RKO (cell line): ENCODE measurements around the gene CPAMD8.
"Not testable (repeated sequence)": the region's sequence is repeated elsewhere in the genome, so short reads cannot be mapped to it uniquely, and the experiment has no call there.

Experiments used
- DNase-seq: peaks from one replicate; pipeline ENCODE4 v3.0.0-alpha.2; 2016; ENCODE audit warnings: low spot score

Gene CPAMD8

GRCh38 chr19:17037966-17038500 lies 11.4 kb upstream of the CPAMD8 start:
- no peak for DNase-seq

- no peak for DNase-seq
Observed at GRCh38 chr19:17037184-17037583, 10.6 kb upstream of the CPAMD8 start.

DNA sequence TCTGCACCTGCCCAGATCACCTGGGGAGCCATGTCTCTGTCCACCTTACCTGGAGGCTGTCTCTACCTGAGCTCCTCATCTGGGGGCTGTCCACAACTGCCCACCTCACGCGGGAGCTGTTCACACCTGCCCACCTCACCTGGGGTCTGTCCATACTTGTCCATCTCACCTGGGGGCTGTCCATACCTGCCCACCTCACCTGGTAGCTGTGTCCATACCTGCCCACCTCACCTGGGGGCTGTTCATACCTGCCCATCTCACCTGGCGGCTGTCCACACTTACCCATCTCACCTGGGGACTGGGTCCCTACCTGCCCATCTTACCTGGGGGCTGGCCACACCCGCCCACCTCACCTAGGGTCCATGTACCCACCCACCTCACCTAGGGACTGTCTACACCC lies 10.0 kb upstream of the CPAMD8 start:
- DNase-seq = no peak

DNA sequence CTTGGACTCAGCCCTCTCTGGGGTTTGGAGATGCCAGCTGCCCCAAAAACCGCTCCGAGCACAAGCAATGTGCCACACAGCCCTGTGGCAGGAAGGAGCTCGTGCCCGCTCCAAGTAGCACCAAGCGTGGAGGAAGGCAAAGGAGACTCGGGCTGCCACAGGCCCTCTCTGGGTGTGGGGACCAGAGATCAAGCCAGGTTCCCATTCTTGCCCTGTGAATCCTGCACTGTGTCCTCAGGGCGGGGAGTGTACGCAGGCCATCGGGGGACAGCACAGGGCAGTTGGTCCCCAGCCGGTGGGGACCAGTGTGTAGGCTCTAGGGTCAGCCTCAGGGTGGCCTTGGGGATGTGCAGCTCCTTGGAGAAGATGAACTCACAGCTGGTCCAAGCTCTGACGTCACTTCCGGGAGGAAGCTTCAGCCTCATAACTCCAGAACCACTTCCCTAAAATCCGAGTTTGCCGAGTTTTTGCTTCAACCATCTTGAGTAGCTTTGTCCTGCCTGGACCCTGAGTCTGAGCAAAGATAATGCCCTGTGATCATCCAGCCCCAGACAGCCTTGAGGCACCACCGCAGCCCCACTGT lies 9.3 kb upstream of the CPAMD8 start:
- no peak for DNase-seq

DNA sequence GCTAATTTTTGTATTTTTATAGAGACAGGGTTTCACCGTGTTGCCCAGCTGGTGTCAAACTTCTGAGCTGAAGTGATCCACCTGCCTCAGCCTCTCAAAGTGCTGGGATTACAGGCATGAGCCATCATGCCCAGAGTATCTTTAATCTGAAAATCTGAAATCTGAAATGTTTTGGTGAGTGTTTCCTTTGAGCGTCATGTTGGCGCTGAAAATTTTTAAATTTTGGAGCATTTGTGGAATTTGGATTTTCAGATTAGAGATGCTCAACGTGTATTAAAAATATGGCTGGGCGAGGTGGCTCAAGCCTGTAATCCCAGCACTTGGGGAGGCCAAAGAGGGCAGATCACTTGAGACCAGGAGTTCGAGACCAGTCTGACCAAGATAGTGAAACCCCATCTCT lies 5.1 kb upstream of the CPAMD8 start:
- DNase-seq = no peak

DNA sequence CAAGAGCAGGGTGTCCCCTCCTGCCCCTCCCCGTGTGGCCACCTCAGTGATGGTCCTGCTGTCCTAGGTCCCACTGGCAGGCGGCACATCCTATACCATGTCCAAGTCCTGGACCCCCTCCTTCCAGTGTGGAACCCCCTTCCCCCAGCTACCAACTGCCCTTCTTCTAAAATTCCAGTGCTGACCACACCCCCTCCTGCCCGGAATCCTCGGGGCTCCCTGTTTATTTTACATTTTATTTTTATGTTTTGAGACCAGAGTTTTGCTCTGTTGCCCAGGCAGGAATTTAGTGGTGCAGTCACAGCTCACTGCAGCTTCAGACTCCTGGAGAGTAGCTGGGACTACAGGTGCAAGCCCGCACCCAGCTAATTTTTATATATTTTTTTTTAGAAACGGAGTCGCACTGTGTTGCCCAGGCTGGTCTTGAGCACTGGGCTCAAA lies 945 bp upstream of the CPAMD8 start:
- DNase-seq = no peak

DNA sequence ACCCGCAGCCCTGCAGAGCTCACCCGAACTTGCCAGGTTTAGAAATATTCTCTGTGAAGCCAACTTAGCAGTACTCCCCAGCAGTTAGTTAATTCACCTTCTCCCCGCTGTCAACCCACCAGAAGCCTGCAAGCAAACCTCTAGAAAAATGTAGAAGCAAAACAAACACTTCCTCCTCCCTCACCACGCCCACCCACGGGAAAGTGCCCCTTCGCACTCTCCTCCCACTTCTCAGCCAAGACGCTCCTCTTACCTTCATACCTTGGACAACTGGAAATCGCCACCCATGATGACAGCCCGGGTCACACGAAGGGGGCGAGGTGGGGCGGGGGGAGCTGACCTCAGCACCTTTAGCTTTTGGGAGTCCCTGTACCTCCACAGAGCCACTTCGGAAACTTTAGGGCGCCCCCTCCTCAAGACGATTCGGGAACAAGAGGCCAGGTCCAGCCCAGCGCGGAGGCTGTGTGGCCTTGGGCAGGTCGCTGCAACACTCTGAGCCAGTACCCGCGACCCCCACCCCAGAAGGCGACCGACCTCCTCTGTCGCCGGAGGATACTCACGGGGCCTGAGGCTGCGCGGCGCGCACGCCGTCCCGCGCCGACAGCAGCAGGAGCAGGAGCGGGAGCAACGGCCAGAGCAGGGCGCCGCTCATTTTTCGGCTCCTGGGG lies 485 bp downstream of the CPAMD8 start:
- no peak for DNase-seq

DNA sequence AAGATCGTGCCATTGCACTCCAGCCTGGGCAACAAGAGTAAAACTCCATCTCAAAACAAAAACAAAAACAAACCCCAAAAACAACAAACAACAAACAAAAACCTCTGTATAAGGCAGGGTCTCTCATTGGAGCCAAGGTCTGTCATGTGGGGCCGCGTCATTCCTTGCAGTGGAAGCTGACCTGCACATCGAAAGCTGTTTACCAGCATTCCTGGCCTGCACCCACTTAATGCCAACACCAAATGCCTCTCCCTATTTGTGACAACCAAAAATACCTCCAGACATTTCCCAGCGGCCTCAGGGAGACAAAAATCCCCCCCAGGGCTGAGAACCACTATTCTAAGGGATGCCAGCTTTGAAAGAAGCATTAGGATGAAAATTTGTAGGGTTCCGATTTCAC lies 1.2 kb downstream of the CPAMD8 start:
- DNase-seq = no peak

DNA sequence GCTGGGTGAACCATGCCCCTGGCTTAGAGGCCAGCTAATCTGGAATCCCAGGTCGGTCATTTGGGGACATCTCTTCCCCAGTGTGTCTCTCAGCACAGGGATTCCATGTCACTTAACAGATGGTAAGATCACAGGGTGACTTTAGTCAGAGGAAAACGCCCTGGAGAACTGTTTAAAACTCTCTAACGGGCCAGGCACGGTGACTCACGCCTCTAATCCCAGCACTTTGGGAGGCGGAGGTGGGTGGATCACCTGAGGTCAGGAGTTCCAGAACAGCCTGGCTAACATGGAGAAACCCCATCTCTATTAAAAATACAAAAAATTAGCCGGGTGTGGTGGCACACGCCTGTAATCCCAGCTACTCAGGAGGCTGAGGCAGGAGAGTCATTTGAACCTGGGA lies 1.7 kb downstream of the CPAMD8 start:
- not testable (repeated sequence) for DNase-seq

DNA sequence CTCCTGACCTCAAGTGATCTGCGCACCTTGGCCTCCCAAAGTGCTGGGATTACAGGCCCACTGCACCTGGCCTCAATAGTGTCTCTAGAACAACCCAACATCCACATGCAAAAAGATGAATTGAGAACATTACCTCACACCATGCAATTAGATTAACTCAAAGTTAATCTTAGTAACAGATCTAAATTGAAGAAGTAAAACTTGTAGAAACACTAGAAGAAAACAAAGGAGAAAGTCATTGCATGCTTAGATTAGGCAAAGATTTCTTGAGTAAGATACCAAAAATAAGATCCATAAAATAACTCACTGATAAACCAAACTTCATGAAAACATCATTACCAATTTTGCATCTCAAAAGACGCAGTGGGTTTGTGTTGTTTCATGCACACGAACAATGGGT lies 2.8 kb downstream of the CPAMD8 start:
- DNase-seq = no peak

DNA sequence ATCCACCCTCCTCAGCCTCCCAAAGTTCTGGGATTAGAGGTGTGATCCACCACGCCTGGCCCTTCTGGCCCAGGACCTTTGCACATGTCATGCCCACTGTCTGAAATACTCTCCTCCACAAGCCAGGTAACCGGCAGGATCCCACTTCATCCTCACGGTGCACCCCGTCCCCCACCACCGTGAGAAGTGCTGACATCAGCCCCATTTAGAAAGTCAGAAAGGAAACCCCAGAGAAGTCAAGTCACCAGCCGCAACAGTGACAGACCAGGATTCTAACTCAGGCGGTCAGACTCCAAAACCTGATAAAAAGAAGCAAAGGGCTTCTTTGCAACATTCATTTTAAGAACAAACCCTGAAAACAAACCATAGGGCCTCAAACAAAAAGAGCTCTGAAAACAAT lies 3.9 kb downstream of the CPAMD8 start:
- no peak for DNase-seq

DNA sequence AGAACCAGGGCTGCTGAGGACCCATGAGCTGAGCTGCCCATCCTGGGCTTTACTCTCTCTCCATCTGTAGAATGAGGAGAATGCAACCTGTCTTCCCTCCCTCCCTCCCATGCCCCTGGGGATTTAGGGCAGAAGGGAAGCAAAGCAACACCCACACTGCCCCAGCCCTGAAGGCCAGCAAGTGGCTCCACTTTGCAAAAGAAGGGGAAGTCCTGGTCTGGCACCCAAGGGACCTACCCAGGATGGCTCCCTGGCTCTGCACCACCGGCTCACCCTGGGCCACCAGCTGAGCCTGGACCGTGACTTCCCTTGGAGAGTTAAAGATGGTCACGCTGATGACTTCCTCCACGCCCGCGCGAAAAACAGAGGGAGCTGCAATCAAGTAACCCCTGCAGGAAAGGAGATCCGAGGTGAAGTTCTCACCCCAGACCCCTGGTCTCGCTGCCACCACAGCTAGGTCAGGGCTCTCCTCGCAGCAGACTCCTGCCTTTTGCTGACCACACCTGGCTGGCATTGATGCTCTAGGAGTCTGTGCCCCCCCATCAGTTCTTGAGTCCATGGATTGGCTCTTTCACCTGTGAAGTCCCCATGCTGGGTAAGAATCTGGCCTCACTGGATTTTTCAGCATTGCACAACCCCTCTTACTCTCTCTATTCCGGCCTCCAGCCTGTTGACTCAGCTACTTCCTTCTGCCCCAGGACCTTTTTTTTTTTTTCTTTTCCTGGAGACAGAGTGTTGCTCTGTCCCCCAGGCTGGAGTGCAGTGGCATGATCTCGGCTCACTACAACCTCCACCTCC lies 4.6 kb downstream of the CPAMD8 start:
- no peak for DNase-seq

DNA sequence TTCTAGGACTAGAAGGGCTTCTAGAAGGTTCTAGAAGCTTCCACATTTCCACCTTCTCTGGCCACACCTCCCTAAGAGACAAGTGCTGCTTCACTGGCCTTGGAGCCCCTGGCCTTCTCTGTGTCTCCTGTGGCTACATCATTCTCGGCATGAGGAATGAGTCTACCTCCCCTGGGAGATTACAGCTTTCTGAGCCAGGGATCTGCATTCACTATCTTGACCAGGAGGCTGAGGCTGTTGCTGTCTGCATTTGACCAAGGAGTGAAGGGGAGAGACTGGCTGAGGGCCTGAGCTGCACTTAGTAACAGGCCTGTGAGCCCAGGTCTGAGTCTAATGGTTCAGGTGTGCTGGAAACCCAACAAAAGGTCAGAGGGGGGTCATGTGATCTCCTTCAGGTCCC lies 5.3 kb downstream of the CPAMD8 start:
- DNase-seq = no peak

GRCh38 chr19:17020823-17021222 lies 5.8 kb downstream of the CPAMD8 start:
- peak; percentile 20 for DNase-seq

GRCh38 chr19:17020385-17020784 lies 6.2 kb downstream of the CPAMD8 start:
- no peak for DNase-seq

DNA sequence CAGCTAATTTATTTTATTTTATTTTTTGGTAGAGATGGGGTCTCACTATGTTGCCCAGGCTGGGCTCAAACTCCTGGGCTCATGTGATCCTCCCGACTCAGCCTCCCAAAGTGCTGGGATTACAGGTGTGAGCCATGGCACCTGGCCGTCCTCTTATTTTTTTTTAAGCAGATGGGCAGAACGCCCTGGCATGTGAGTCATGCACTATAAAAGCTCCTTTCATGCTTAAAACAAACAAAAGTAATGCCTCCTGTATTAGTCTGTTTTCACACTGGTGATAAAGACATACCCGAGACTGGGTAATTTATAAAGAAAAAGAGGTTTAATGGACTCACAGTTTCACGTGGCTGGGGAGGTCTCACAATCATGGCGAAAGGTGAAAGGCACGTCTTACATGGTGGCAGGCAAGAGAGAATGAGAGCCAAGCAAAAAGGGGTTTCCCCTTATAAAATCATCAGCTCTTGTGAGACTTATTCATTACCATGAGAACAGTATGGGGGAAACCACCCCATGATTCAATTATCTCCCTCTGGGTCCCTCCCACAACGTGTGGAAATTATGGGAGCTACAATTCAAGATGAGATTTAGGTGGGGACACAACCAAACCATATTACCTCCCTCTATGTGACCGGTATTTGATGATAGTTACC lies 12.3 kb downstream of the CPAMD8 start:
- not testable (repeated sequence) for DNase-seq

DNA sequence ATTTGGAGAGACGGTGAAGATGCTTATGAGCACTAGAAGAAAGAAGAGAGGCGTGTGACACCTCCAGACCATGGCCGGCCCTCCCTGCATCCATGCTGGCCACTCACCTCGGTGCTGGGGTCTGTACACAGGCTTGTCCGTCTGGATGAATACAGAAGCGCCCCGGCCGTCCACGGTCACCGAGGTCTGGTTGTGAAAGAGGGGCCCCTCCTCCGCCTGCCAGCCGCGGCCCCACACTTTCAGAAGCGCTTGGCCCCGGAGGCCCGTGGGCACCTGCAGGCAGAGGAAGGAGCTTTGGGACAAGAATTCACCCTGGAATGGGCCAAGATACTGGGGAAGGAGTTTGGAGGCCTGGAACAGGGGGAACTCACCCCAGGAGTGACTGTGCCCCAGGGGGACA lies 15.1 kb downstream of the CPAMD8 start:
- DNase-seq = no peak

DNA sequence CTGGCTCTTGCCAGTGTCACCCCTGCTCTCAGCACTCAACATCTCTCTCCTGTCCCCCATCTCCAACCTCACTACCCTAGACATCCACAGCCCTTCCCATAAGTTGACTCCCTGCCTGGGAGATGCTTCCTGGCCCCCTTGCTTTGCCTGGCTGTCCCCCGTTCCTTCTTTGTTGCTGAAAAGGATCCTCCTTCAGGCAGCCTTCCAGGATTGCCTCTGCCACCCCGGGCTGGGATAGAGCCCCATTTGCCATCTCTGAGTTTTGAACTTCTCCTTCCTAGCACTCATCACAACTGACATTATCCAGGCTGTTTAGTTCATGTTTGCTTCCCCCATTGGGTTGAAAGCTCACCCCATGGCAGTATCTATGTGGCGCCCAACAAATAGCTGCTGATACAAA lies 20.0 kb downstream of the CPAMD8 start:
- no peak for DNase-seq

DNA sequence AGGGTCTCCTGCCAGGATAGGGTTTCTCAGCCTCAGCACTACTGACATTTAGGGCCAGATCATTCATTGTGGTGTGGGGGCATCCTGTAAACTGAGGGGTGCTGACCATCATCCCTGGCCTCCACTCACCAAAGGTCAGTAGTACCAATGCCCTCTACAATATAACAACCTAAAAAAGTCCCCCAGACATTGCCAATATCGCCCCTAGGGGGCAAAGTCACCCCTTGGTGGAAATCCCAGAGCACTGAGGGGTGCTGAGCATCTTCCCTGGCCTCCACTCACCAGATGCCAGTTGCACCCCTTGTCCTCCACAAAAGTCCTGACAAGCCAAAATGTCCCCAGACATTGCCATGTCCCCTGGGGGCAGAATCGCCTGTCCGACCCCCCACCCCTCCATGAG lies 21.6 kb downstream of the CPAMD8 start:
- DNase-seq = no peak

GRCh38 chr19:17004386-17004785 lies 22.2 kb downstream of the CPAMD8 start:
- DNase-seq = no peak

DNA sequence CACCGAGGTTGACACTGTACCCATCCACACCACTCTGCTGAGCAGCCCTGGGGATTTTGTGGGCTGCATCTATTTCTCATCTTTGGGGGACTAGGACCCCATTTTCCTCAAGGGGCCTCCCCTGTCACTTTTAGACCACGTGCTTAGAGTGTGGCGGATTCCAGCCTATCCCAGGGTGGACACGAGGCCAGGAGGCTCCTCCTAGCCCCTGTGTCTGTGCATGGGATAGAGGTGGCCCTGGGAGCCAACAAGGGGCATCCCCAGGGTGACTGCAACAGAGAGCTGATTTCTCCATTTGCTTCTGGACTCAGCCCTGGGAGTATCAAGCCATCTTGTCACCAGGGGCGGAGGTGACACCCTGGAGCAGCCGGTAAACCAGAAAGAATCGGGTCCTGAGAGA lies 24.2 kb downstream of the CPAMD8 start:
- DNase-seq = no peak

- no peak for DNase-seq
Observed at GRCh38 chr19:17001603-17002183, 24.9 kb downstream of the CPAMD8 start.
